Cardiac fibroblast (primary cell): Measurements from ENCODE around the gene BBOX1.
A peak's percentile ranks its signal among the peaks of the same experiment; 100 is the strongest.
"Not testable (repeated sequence)": the region's sequence is repeated elsewhere in the genome, so short reads cannot be mapped to it uniquely, and the experiment has no call there.

Experiments used
- DNase-seq, 2 donors: peaks; one replicate each; pipeline versions ENCODE4 v3.0.0 to v3.0.0-alpha.2; 2010; ENCODE audit warnings: low read depth in 2 of 2
- H3K4me3 ChIP-seq, 2 donors: replicated peaks in 1 of 2; 1 replicate in 1 of 2; 2 replicates in 1 of 2; pipeline ENCODE4 v1.5.1; 2011; ENCODE audit warnings: low read depth in 2 of 2, low read length in 2 of 2, mild to moderate bottlenecking in 2 of 2, moderate library complexity in 1 of 2
- CTCF ChIP-seq: IDR thresholded peaks from one replicate; pipeline ENCODE4 v1.5.1; 2011; ENCODE audit warnings: low read depth, mild to moderate bottlenecking, low read length, inconsistent platforms

BBOX1 gene

DNA sequence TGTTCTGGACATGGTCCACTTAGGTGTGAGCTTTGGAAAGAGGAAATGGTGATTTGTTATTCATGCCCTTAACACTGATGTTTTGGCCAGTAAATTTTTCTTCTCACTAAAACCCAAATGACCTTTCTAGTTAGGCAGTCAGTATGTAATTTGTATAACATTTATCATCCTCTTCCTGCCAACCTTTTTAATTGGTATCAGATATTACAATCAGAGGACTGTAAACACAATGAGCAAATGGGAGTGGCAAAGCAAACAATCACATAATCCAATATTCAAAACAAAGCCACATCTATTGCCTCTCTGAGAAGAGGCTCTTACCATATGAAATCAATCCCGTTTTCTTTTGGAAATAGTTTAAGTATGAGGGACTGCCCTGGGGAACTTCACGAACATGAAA, 49.1 kb downstream of the BBOX1 start:
- TF ChIP-seq CTCF: no peak
- H3K4me3 ChIP-seq: no peak overlapping the region

DNA sequence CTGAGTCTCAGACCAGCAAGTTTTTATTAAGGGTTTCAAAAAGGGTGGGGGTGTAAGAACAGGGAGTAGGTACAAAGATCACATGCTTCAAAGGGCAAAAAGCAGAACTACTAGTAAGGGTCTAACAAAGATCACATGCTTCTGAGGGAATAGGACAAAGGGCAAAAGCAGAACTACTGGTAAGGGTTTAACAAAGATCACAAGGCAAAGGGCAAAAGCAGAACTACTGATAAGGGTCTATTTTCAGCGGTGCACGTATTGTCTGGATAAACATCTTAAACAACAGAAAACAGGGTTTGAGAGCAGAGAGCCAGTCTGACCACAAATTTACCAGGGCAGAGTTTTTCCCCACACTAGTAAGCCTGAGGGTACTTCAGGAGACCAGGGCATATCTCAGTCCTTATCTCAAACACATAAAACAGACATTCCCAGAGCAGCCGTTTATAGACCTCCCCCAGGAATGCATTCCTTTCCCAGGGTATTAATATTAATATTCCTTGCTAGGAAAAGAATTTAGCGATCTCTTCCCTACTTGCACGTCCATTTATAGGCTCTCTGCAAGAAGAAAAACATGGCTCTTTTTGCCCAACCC, 49.8 kb downstream of the BBOX1 start:
- not testable (repeated sequence) for H3K4me3 ChIP-seq, DNase-seq

More for the DNA sequence above, 49.1 kb downstream of the BBOX1 start:
- no peak for DNase-seq

DNA sequence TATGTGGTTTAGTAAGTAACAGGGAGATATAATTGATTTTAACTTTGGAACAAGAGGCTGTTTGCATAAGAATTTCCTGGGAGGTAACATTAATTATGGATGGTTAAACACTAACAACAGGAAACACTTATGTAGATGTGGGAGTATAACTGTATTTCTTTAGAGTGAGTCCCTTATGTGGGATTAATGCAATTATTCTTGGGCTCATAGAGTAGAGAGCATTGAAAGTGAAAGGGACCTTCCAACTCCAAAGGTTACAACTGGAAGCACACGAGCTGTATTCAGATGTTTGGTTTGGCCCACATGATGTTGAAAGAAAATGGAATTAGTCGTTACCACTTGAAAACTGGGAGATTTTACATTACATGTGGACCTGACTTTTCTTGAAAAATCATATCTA, 53.5 kb downstream of the BBOX1 start:
- no peak for DNase-seq
- TF ChIP-seq CTCF: no peak
- no peak overlapping the region for H3K4me3 ChIP-seq

- H3K4me3 ChIP-seq: no peak overlapping the region
- no peak for TF ChIP-seq CTCF
- peak in 1 of 2 donors; percentile 5 for DNase-seq
These were observed 54.4 kb downstream of the BBOX1 start for GRCh38 chr11:27095059-27095458.

GRCh38 chr11:27095887-27096286, 55.3 kb downstream of the BBOX1 start:
- DNase-seq: no peak
- no peak for TF ChIP-seq CTCF
- H3K4me3 ChIP-seq: no peak overlapping the region

- TF ChIP-seq CTCF: no peak
- H3K4me3 ChIP-seq: no peak overlapping the region
- no peak for DNase-seq
These were observed 56.9 kb downstream of the BBOX1 start for GRCh38 chr11:27097551-27097950.

- DNase-seq: peak in 1 of 2 donors; percentile 28
- no peak for TF ChIP-seq CTCF
- no peak overlapping the region for H3K4me3 ChIP-seq
These were observed 59.9 kb downstream of the BBOX1 start for GRCh38 chr11:27100534-27100933.
